G401 (cell line): ENCODE data around the gene PRKD1. TPM values are rescaled to one million over a fixed set of nuclear protein-coding genes. Genes with fewer than 3 reads are reported as not detected.
"Not testable (repeated sequence)": the region's sequence is repeated elsewhere in the genome, so short reads cannot be mapped to it uniquely, and the experiment has no call there.

Experiments used
- DNase-seq: peaks from one replicate; pipeline ENCODE4 v3.0.0-alpha.2; 2015; ENCODE audit warnings: low spot score
- in situ Hi-C: cut with HindIII; loops from 2 replicates; pipeline ENCODE4 v1.10.0; 2016; ENCODE audit warnings: low sequenced_read_pairs, mixed read lengths
- total RNA-seq: library from RNA; depleted of rRNA; stranded (reverse); fragments of >200 nt; shearing (Covaris generic); gene quantifications from 2 replicates; pipeline ENCODE4 v1.2.3, GENCODE V29; 2014

The PRKD1 gene
- total RNA-seq, 1 experiment from 2014 or later: not detected

DNA sequence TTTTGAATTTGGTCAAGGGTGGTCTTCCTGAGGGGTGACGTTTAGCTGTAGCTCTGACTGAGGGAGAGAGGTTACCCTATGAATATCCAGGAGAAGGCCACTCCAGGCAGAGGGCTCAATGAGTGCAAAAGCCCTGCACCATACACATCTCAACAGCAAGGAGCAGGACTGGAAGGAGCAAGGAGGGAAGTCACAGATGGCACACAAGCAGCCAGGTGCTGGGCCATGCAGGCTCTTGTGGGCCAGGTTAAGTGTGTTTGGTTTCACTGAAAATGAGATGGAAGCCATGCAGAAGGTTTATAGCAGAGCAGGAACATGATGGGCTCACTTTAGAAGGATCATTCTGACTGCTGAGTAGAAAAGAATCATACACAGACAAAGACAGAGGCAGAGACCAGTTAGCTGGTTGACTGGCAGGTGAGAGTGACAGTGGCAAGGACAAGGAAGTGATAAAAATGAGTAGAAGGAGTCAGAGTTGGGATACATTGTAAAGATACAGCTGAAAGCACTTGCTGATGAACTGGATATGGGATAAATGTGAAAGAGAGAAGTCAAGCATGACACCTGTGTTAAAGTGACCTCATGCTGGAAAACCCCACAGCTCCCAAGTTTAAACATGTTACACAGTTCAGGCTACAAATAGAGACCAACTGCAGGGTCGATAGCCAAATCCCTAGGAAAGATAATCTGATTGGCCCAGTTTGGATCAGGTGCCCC lies 81.2 kb downstream of the PRKD1 start:
- in situ Hi-C loops: no loop called here
- no peak for DNase-seq

GRCh38 chr14:29843981-29844380 lies 83.7 kb downstream of the PRKD1 start:
- no peak for DNase-seq
- in situ Hi-C loops: no loop called here

DNA sequence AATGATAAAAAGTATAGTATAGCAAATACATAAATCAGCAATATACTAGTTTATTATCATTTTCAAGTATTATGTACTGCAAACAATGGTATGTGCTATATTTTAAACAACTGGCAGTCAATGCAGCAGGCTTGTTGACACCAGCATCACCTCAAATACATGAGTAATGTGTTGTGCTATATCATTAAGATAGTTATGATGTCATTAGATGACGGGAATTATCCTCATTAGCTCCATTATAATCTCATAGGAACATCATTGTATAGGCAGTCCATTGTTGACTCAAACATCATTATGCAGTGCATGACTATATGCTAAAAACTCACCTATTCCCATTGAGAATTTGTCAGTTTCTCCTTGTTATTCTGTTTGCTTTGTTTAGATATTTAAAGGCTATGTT lies 85.4 kb downstream of the PRKD1 start:
- DNase-seq: no peak
- in situ Hi-C loops: no loop called here

GRCh38 chr14:29840369-29840892 lies 87.2 kb downstream of the PRKD1 start:
- in situ Hi-C loops, DNase-seq: not testable (repeated sequence)

DNA sequence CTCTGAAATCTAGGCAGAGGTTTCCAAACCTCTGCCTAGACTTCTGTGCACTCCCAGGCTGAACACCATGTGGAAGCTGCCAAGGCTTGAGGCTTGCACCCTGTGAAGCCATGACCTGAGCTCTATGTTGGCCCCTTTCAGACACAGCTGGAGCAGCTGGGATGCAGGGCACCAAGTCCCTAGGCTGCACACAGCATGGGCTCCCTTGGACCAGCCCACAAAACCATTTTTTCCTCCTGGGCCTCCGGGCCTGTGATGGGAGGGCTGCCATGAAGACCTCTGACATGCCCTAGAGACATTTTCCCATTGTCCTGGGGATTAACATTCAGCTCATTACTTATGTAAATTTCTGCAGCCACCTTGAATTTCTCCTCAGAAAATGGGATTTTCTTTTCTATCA lies 88.0 kb downstream of the PRKD1 start:
- DNase-seq, in situ Hi-C loops: not testable (repeated sequence)

DNA sequence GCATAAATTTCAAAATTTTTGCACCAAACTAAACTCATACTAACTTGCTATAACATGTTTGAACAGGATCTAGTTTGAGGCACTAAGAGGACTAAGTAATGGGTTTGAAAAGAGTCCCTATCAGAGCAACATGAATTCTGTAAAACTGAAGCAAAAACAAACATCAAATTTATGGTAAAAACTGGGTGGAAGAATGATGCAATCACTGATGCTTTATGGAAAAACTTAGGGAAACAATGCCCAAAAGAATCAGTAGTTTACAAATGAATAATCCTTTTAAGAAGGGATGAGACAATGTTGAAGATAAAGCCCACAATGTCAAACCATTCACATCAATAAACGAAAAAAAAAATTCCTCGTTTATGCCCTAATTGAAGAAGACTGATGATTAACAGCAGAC lies 88.9 kb downstream of the PRKD1 start:
- no peak for DNase-seq
- in situ Hi-C loops: no loop called here

DNA sequence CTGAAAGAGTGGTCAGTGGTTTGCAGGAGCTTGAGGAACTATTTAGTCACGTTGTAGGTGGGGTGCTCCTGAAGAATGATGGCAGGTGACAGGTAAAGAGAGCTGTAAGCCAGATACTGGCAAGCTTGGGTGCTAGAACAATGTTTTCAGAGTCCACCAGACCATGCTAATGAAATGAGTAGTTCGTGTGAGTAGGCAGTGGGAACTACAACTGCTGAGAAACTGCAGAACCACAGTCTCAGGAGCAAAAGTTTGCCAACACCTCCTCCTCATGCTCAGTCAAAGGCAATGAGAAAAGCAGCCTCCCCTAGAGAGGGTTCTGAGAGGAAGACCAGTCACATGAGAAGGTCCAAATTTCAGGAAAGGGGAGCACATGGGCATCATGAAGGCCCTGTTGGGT lies 91.3 kb downstream of the PRKD1 start:
- no peak for DNase-seq
- in situ Hi-C loops: no loop called here

DNA sequence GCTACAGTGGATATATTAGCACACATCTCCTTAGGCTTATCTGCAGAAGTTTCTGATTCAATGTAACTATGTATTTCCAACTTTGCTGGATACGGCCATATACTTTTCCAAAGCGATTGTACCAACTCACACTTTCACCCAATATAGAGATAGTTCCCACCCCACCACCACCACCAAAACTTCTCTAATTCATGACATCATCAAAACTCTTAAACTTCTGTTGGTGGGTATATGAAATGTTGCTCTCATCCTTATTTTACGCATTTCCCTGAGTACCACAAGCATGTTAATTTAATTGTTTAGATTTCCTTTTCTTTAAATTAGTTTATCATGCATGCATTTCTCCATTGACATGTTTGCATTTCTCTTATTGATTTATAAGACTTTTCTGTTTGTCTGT lies 95.6 kb downstream of the PRKD1 start:
- in situ Hi-C loops: no loop called here
- DNase-seq: no peak

DNA sequence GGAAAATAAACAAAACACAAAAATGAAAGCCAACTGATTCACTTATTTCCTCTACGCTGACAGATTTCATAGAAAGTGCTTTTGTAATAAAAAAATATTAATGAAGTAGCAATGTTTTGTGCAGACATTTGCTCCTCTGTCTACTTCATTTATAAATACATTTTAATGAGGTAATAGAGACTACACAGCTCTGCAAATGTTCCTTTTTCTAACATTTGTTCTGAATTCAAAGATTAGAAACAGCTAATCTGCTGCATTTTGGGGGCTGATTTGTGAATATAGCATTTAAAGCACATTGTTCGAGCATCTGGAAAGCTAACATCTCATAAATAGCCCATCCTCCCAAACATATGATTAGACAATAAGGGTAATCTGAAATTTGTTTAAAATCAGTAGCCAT lies 97.8 kb downstream of the PRKD1 start:
- in situ Hi-C loops: no loop called here
- DNase-seq: no peak

DNA sequence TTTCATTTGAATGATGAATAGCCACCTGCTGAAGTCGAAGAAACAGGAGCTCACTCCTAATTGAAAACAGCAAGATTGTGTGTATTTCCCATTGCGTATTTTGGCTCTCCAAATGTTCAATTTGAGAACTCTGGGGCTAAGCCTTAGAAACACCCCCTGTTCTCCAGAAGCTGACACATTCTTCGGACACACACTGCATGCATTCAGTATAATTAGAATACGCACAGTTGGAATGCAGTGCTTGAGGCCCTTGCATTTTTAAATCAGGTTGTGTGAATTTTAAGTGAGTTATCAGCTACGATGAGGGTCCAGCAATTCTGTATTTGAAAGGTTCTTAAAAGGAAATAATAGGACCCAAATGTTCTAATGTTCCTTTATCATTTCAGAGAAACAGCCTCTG lies 103.8 kb downstream of the PRKD1 start:
- no peak for DNase-seq
- in situ Hi-C loops: no loop called here

- DNase-seq: no peak
- in situ Hi-C loops: no loop called here
Observed at GRCh38 chr14:29822430-29822709, 105.3 kb downstream of the PRKD1 start.

DNA sequence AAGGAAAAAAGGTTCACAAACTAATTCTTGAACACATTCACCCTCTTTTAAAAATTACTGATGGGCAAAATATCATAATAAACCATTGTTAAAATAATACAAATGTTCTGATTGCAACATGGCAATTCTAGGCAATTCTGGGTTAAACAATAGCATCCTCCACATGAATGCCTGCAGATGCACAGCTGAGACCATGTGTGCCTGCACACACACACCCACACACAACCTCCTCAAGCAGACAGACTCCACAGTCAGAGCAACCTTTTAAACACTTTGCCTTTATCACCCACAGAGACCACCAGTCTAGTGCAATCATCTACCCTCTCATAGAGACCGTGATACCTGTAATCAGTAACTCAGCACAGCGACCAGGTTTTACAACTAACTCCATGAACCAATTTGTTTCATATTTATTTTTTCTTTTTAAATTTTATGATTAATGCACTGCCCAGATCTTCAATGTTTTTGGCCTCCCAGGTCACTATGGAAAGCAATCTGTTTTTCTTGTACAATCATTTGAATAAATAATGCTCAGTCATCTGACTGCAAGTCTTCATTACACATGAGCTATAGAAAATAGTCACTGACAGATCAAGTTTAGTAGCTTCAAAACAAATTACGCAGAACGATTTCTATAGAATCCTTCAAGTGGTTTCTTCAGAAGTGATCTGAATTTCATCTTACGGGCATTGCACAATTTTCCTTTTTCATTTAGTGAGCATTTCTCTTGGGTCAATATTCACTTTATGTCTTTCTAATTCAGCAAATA lies 105.8 kb downstream of the PRKD1 start:
- in situ Hi-C loops: no loop called here
- DNase-seq: no peak

DNA sequence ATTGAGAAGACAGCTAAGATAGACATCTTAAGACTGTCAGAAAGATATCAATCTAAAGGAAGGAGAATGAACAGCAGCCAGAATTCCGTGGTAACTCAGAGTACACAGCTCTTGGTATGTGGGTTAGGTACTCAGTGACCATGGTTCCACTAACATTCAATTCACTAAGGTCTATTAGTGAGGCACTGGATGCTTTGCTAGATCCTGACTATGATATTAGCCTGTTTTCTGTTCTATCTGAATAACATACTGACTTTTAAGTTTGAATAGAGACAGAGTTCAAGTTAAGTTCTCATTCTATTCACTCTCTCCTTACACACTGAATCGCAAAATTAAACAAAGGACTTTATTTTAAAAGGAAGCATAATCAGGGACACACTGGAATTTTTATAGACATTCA lies 106.4 kb downstream of the PRKD1 start:
- DNase-seq: no peak
- in situ Hi-C loops: no loop called here

DNA sequence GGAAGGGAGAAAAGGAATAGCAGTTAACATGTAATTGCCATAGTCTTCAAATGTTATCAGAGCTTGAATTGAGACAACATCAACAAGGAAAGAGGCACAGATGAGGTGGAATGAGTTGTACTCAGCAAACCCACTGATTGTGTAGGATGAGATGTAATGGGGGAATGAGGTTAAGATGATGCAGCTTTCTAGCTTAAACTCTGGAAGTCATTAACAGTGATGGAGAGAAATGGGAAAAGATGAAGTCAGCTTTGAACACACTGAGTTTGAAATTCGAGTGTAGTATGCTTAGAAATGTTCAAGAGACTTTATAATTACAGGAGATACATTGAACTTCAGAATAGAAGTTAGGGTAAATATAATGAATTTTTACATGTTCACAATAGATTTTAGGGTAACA lies 106.9 kb downstream of the PRKD1 start:
- in situ Hi-C loops: no loop called here
- DNase-seq: no peak

DNA sequence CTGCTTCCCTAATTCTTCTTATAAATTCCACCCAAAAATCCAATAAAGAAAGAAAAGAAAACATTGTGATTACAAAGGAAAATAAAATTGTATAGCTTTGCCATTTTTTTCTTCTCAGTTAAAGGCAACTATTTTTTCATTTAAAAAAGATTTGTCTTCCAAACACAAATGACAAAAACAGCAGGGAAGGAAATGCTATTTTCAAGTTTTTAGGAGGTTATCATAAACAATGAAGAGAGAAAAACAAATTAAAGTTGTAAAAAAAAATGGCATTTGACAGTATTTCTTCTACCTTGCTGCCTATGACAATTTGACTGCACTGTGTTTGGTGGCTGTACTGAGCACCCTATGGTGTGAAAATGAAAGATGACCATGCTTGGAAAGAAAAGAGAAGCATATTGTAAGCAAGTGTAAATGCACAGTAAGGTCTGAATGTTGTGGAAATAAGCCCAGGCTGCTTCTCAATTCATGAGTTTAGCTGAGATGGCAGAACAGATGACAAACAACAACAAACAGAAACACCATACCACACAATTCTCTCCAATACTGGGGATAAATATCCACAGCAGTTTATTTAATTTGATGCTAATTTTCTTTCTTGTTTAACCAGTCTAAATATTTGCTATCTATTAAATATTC lies 109.8 kb downstream of the PRKD1 start:
- in situ Hi-C loops: no loop called here
- no peak for DNase-seq

DNA sequence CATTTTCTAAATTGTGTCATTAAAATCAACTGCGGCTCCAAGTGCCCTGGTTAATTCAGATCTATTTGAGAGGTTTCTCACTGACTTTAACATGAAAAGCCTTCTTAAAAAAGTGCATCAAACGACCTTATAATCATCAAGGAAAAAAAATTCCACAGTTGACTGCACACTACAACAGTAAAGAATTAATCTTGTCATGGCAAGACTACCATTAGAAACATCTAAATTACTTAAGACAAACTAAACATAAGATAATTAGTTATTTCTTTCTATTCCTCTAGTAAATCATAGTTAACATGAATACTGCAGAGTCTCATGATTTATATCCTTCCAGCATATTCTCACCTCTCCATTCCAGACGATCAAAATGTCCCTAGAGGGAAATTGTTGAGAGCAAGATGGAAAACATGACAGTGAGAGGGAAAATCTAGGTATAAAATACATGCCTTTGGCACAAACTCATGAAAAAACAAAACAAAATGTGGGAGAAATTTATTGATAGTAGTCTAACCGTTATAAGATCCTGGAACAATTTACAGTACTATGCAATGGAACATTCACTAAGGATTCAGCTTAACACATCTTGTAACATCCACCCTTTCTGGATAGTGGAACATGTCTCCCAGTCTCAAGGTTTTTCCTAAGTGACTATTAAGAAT lies 112.5 kb downstream of the PRKD1 start:
- DNase-seq: no peak
- in situ Hi-C loops: no loop called here

DNA sequence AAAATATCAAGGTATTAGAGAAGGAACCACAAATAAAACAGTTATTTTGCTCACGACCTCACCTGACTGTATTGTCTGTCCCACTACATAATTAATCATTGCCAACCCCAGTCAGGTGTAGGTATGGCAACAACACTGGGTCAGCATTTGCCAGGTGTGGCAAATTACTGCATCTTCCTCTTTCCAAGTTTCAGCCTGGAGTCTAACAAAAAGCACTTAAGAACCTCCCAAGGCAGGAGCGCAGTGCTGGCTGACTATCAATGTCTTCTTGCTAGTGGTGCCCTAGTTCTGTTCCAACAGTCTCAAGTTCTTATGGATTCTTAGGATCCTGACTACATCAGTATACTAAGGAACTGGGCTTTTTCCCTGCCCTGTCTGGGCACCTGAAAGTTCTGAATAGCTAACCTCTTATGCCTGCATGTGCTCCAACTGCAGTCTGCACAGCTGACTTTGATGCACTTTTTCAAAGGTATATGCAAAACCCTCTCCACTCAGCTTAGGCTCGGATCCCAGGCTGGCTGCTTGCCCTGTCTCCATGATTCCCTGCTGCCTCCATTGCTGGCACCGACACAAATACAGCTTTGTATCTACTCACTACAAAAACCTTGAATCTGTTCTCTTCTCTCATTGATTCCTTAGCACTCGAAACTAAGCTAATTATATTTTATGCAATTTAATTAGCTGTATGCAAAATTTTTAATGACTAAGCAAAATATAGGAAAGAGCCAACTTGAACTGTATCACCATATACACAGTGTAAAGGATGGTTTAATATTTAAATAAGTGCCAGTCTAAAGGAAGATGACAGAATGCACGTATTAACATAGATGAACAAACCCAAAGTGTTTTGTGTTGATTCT lies 113.3 kb downstream of the PRKD1 start:
- DNase-seq: peak; percentile 72
- in situ Hi-C loops: no loop called here

DNA sequence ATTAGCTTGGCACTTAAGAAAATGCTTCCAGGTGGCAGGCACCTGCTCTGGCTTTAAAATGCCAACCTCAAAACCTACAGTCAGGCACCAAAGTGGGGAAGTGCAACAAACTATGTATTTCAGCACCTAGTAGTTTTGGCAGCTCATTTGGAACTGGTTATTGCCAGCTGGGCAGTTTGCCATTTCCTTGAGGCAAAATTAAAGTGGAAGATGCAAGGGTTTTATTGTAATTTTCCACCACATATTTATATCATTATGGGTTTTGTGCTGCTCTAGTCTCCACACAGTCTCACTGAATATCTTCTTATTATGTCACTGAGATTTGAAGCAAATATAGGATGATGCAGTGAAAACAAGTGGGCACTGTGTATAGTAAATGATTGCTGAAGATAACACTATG lies 117.0 kb downstream of the PRKD1 start:
- DNase-seq: peak; percentile 45
- in situ Hi-C loops: no loop called here

- in situ Hi-C loops: no loop called here
Observed at GRCh38 chr14:29810064-29810463, 117.6 kb downstream of the PRKD1 start.

More at GRCh38 chr14:29810064-29810463, 117.6 kb downstream of the PRKD1 start:
- DNase-seq: no peak
